Testis (tissue), 2 donors: ENCODE data around the gene OPCML.

ENCODE experiments used
- CTCF ChIP-seq, 3 experiments: fragments of 450-650 bp in 2 of 3; fragments of 200-600 bp in 1 of 3; sonication (generic) in 1 of 3; IDR thresholded peaks; one replicate each; pipeline ENCODE4 v1.5.1; 2016 to 2019; ENCODE audit warnings: antibody characterized with exemption in 3 of 3, mild to moderate bottlenecking in 2 of 3, moderate library complexity in 1 of 3
- POLR2A ChIP-seq: fragments of 450-650 bp; IDR thresholded peaks from one replicate; pipeline ENCODE4 v1.6.1; 2017; ENCODE audit warnings: antibody characterized with exemption, mild to moderate bottlenecking, moderate library complexity

- TF ChIP-seq CTCF (IDR thresholded peaks at IDR 0.05): no peak
- no peak for TF ChIP-seq POLR2A
Measured at GRCh38 chr11:132541794-132542193, 990.5 kb downstream of the OPCML start.
